GM23338 (cell line): ENCODE results near the gene OR13C4. TPM values are rescaled to one million over a fixed set of nuclear protein-coding genes. Genes with fewer than 3 reads are reported as not detected.

Experiments used
- ATAC-seq: fragments of 200-7000 bp; cut with Tn5 transposase; 3 replicates; pipeline ENCODE4 v1.9.1; 2020
- DNase-seq: peaks from one replicate; pipeline ENCODE4 v3.0.0-alpha.2; 2015; ENCODE audit warnings: low spot score
- H2AFZ ChIP-seq: fragments of 200-600 bp; sonication (generic); 2 replicates; pipeline ENCODE4 v1.8.0; 2016; ENCODE audit warnings: antibody characterized with exemption, mild to moderate bottlenecking, moderate library complexity
- H3F3A ChIP-seq: fragments of 200-600 bp; sonication (generic); replicated peaks from 2 replicates; pipeline ENCODE4 v1.8.0; 2017; ENCODE audit warnings: antibody characterized with exemption, mixed run types, low read depth
- H3K27ac ChIP-seq: fragments of 200-600 bp; sonication (generic); 2 replicates; pipeline ENCODE4 v1.6.1; 2016; ENCODE audit warnings: low read depth
- H3K27me3 ChIP-seq: fragments of 200-600 bp; sonication (generic); 2 replicates; pipeline ENCODE4 v1.8.0; 2016; ENCODE audit warnings: mild to moderate bottlenecking, mixed run types, moderate library complexity; ENCODE audit not compliant: insufficient read depth
- H3K36me3 ChIP-seq: fragments of 200-600 bp; sonication (generic); 2 replicates; pipeline ENCODE4 v1.8.0; 2016; ENCODE audit warnings: mild to moderate bottlenecking; ENCODE audit not compliant: insufficient read depth
- H3K4me1 ChIP-seq: fragments of 200-600 bp; sonication (generic); 2 replicates; pipeline ENCODE4 v1.8.0; 2016; ENCODE audit warnings: mild to moderate bottlenecking, moderate library complexity; ENCODE audit not compliant: insufficient read depth
- H3K4me2 ChIP-seq: fragments of 200-600 bp; sonication (generic); 2 replicates; pipeline ENCODE4 v1.7.1; 2017; ENCODE audit warnings: mixed run types
- H3K4me3 ChIP-seq: fragments of 200-600 bp; sonication (generic); 2 replicates; pipeline ENCODE4 v1.6.1; 2016; ENCODE audit warnings: mixed run types
- H3K79me2 ChIP-seq: fragments of 200-600 bp; sonication (generic); replicated peaks from 2 replicates; pipeline ENCODE4 v1.8.0; 2017; ENCODE audit warnings: mild to moderate bottlenecking; ENCODE audit not compliant: insufficient read depth
- H3K9me2 ChIP-seq: fragments of 200-600 bp; sonication (generic); 2 replicates; pipeline ENCODE4 v1.8.0; 2017; ENCODE audit not compliant: insufficient read depth
- H4K20me1 ChIP-seq: fragments of 200-600 bp; sonication (generic); replicated peaks from 2 replicates; pipeline ENCODE4 v1.8.0; 2017; ENCODE audit warnings: mild to moderate bottlenecking; ENCODE audit not compliant: insufficient read depth
- H3K27ac Mint-ChIP-seq: 2 replicates; pipeline ENCODE4 v1.8.0; 2020; ENCODE audit warnings: inconsistent platforms, mild to moderate bottlenecking, moderate library complexity, mixed read lengths
- H3K27me3 Mint-ChIP-seq: 3 replicates; pipeline ENCODE4 v1.8.0; 2022; ENCODE audit warnings: low read depth, mild to moderate bottlenecking, moderate library complexity, mixed read lengths, inconsistent platforms; ENCODE audit not compliant: insufficient read depth, poor library complexity
- H3K36me3 Mint-ChIP-seq: 3 replicates; pipeline ENCODE4 v1.8.0; 2021; ENCODE audit warnings: low read depth, mild to moderate bottlenecking, inconsistent platforms, moderate library complexity, mixed read lengths
- H3K4me1 Mint-ChIP-seq: 3 replicates; pipeline ENCODE4 v1.8.0; 2020; ENCODE audit warnings: mild to moderate bottlenecking, inconsistent platforms, mixed read lengths
- H3K4me3 Mint-ChIP-seq: 3 replicates; pipeline ENCODE4 v1.8.0; 2021; ENCODE audit warnings: moderate library complexity, mild to moderate bottlenecking, inconsistent platforms, mixed read lengths
- H3K9me3 Mint-ChIP-seq: 3 replicates; pipeline ENCODE4 v1.8.0; 2020; ENCODE audit warnings: moderate library complexity, mild to moderate bottlenecking, inconsistent platforms, mixed read lengths
- CREB1 ChIP-seq: fragments of 250-450 bp; sonication (Bioruptor Pico); IDR thresholded peaks from 2 replicates; pipeline ENCODE4 v1.5.0; 2020; ENCODE audit warnings: low read depth, mild to moderate bottlenecking, moderate library complexity
- CTCF ChIP-seq, 2 experiments: fragments of 200-600 bp in 1 of 2; sonication (generic) in 1 of 2; conservative IDR thresholded peaks; 2 replicates each; pipeline versions ENCODE4 v1.5.1 to v1.6.1; 2016 to 2017; ENCODE audit warnings: antibody characterized with exemption in 2 of 2, low read depth in 2 of 2, mild to moderate bottlenecking in 2 of 2, moderate library complexity in 1 of 2
- EZH2 ChIP-seq: fragments of 200-600 bp; sonication (generic); IDR thresholded peaks from one replicate; pipeline ENCODE4 v1.8.0; 2017; ENCODE audit warnings: antibody characterized with exemption, mild to moderate bottlenecking, low read depth; ENCODE audit not compliant: unreplicated experiment
- EZH2phosphoT487 ChIP-seq: fragments of 200-600 bp; sonication (generic); IDR thresholded peaks from one replicate; pipeline ENCODE4 v1.8.1; 2018; ENCODE audit warnings: antibody characterized with exemption; ENCODE audit not compliant: unreplicated experiment
- JUNB ChIP-seq: IDR thresholded peaks from one replicate; pipeline ENCODE4 v1.6.1; 2016; ENCODE audit warnings: antibody characterized with exemption; ENCODE audit not compliant: unreplicated experiment
- NANOG ChIP-seq: IDR thresholded peaks from 2 replicates; pipeline ENCODE4 v1.6.1; 2016; ENCODE audit warnings: antibody characterized with exemption, borderline replicate concordance
- STAT1 ChIP-seq: IDR thresholded peaks from one replicate; pipeline ENCODE4 v1.6.1; 2016; ENCODE audit warnings: antibody characterized with exemption; ENCODE audit not compliant: unreplicated experiment
- ZNF114 ChIP-seq: fragments of 250-450 bp; sonication (Bioruptor Pico); IDR thresholded peaks from 2 replicates; pipeline ENCODE4 v1.5.0; 2020; ENCODE audit warnings: mild to moderate bottlenecking, moderate library complexity
- ZNF331 ChIP-seq: fragments of 250-450 bp; sonication (Bioruptor Pico); IDR thresholded peaks from 2 replicates; pipeline ENCODE4 v1.5.0; 2020; ENCODE audit warnings: low read depth, mild to moderate bottlenecking, moderate library complexity
- polyA plus RNA-seq: library from polyadenylated mRNA; unstranded; fragments of >200 nt; fragmentation: Nextera tagmentation; extraction: Ambion mirVana; gene quantifications from 2 replicates; pipeline ENCODE4 v1.2.1, GENCODE V29; 2016
- total RNA-seq: library from RNA; depleted of rRNA; stranded (reverse); fragments of >200 nt; shearing (Covaris generic); gene quantifications from 2 replicates; pipeline ENCODE4 v1.2.3, GENCODE V29; 2014
- TF ChIP-seq, protein P1 (sequence below): IDR thresholded peaks from 2 replicates; pipeline ENCODE4 v1.6.1; 2016; ENCODE audit warnings: antibody characterized with exemption
- TF ChIP-seq, protein P2 (sequence below): fragments of 250-450 bp; sonication (Bioruptor Pico); IDR thresholded peaks from 2 replicates; pipeline ENCODE4 v1.5.0; 2020; ENCODE audit warnings: mild to moderate bottlenecking, moderate library complexity

Gene OR13C4
- total and polyA plus RNA-seq, 2 experiments from 2014 or later: not detected

DNA sequence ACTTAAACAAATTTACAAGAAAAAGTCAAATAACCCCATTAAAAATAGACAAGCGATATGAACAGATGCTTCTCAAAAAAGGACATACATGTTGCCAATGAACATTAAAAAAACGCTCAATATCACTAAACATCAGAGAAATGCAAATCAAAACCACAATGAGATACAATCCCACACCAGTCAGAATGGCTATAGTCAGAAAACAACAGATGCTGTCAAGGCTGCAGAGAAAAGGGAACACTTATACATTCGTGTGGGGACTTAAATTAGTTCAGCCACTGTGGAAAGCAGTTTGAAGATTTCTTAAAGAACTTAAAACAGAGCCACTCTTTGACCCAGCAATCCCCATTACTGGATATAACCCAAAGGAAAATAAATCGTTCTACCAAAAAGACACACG lies 12.1 kb downstream of the OR13C4 start (continued):
- TF ChIP-seq, protein P1, sequence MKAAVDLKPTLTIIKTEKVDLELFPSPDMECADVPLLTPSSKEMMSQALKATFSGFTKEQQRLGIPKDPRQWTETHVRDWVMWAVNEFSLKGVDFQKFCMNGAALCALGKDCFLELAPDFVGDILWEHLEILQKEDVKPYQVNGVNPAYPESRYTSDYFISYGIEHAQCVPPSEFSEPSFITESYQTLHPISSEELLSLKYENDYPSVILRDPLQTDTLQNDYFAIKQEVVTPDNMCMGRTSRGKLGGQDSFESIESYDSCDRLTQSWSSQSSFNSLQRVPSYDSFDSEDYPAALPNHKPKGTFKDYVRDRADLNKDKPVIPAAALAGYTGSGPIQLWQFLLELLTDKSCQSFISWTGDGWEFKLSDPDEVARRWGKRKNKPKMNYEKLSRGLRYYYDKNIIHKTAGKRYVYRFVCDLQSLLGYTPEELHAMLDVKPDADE: no peak

DNA sequence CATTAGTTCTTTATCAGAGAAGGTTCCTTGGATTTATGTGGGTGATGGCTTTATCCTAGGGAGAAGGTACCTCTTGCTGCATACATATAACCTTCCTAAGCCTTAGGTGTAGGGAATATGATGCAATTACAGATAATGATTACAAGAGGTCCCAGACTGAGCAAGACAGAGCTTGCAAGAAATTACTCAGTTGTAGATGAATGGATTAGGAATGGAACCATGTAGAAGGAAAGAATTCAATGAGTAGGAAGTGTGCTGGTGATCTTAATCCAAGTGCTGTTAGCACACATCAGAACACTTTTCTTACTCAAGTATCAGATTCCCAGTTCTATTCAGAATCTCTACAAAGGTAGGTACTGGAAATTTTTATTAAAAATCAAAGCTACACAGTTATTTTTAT lies 20.4 kb downstream of the OR13C4 start:
- DNase-seq (no peak), ATAC-seq (no peak)
- Mint-ChIP-seq H3K4me1 (no peaks in the 10 kb centered on the region), H3K9me3 (no peaks in the 10 kb centered on the region), H3K4me3 (no peak overlapping the region), H3K36me3 (no peaks in the 10 kb centered on the region), H3K27me3 (no peaks in the 10 kb centered on the region), H3K27ac (no peak overlapping the region)
- no peaks in the 10 kb centered on the region for H3K36me3 ChIP-seq
- H3K27me3 ChIP-seq: no peaks in the 10 kb centered on the region
- H3K4me3 ChIP-seq: no peak overlapping the region
- H3K9me2 ChIP-seq: no peaks in the 10 kb centered on the region
- H4K20me1 ChIP-seq: no peaks in the 10 kb centered on the region
- H3F3A ChIP-seq: no peaks in the 10 kb centered on the region
- H3K4me1 ChIP-seq: no peaks in the 10 kb centered on the region
- no peak overlapping the region for H2AFZ ChIP-seq
- H3K27ac ChIP-seq: no peak overlapping the region
- TF ChIP-seq STAT1 (no peak), CREB1 (CRISPR knock-in tag) (no peak)
- no peak overlapping the region for H3K4me2 ChIP-seq
- H3K79me2 ChIP-seq: no peaks in the 10 kb centered on the region

DNA sequence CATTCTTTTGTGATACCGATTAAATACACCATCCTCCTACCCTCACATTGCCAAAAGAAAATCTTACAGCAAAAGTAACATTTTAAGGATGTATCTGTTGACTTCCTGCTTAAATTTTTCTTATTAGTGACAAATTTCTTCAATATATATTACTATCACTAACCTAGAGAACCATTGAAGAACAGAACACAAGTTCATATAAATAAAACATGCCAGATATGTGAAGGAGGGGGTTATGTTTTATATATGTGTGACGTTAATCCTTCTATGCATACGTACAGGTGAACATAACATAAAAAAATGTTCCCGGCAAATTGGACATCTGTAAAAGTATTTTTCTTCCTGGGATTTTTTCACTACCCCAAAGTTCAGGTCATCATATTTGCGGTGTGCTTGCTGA lies 23.0 kb downstream of the OR13C4 start, which contains the start of gene OR13F1:
Gene OR13F1, plus strand, starts transcription at position 301 of the 400 bp plus-strand sequence. Its CDS starts 0 bp downstream, at position 301.
- H3K36me3 ChIP-seq: no peaks in the 10 kb centered on the region
- H3K36me3 Mint-ChIP-seq: no peaks in the 10 kb centered on the region
- TF ChIP-seq CREB1 (CRISPR knock-in tag) (no peak), NANOG (no peak), JUNB (no peak), ZNF331 (CRISPR knock-in tag) (no peak), ZNF114 (CRISPR knock-in tag) (no peak), EZH2phosphoT487 (no peak), CTCF (conservative IDR thresholded peaks at IDR 0.05; ENCODE audit: low read depth in 2 of 2) (no peak), EZH2 (no peak)
- TF ChIP-seq, protein P2, sequence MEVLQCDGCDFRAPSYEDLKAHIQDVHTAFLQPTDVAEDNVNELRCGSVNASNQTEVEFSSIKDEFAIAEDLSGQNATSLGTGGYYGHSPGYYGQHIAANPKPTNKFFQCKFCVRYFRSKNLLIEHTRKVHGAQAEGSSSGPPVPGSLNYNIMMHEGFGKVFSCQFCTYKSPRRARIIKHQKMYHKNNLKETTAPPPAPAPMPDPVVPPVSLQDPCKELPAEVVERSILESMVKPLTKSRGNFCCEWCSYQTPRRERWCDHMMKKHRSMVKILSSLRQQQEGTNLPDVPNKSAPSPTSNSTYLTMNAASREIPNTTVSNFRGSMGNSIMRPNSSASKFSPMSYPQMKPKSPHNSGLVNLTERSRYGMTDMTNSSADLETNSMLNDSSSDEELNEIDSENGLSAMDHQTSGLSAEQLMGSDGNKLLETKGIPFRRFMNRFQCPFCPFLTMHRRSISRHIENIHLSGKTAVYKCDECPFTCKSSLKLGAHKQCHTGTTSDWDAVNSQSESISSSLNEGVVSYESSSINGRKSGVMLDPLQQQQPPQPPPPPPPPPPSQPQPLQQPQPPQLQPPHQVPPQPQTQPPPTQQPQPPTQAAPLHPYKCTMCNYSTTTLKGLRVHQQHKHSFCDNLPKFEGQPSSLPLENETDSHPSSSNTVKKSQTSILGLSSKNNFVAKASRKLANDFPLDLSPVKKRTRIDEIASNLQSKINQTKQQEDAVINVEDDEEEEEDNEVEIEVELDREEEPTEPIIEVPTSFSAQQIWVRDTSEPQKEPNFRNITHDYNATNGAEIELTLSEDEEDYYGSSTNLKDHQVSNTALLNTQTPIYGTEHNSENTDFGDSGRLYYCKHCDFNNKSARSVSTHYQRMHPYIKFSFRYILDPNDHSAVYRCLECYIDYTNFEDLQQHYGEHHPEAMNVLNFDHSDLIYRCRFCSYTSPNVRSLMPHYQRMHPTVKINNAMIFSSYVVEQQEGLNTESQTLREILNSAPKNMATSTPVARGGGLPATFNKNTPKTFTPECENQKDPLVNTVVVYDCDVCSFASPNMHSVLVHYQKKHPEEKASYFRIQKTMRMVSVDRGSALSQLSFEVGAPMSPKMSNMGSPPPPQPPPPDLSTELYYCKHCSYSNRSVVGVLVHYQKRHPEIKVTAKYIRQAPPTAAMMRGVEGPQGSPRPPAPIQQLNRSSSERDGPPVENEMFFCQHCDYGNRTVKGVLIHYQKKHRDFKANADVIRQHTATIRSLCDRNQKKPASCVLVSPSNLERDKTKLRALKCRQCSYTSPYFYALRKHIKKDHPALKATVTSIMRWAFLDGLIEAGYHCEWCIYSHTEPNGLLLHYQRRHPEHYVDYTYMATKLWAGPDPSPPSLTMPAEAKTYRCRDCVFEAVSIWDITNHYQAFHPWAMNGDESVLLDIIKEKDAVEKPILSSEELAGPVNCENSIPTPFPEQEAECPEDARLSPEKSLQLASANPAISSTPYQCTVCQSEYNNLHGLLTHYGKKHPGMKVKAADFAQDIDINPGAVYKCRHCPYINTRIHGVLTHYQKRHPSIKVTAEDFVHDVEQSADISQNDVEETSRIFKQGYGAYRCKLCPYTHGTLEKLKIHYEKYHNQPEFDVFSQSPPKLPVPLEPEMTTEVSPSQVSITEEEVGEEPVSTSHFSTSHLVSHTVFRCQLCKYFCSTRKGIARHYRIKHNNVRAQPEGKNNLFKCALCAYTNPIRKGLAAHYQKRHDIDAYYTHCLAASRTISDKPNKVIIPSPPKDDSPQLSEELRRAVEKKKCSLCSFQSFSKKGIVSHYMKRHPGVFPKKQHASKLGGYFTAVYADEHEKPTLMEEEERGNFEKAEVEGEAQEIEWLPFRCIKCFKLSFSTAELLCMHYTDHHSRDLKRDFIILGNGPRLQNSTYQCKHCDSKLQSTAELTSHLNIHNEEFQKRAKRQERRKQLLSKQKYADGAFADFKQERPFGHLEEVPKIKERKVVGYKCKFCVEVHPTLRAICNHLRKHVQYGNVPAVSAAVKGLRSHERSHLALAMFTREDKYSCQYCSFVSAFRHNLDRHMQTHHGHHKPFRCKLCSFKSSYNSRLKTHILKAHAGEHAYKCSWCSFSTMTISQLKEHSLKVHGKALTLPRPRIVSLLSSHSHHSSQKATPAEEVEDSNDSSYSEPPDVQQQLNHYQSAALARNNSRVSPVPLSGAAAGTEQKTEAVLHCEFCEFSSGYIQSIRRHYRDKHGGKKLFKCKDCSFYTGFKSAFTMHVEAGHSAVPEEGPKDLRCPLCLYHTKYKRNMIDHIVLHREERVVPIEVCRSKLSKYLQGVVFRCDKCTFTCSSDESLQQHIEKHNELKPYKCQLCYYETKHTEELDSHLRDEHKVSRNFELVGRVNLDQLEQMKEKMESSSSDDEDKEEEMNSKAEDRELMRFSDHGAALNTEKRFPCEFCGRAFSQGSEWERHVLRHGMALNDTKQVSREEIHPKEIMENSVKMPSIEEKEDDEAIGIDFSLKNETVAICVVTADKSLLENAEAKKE (CRISPR knock-in tag): no peak
- TF ChIP-seq, protein P1: no peak

More for the DNA sequence above, 23.0 kb downstream of the OR13C4 start, which contains the start of gene OR13F1:
- Mint-ChIP-seq H3K4me1 (no peaks in the 10 kb centered on the region), H3K27ac (no peak within 1 kb of the TSS), H3K4me3 (no peak within 1 kb of the TSS), H3K9me3 (no peaks in the 10 kb centered on the region; the same call in 2 of the 3 replicates), H3K27me3 (peaks cover 2% of the 10 kb centered on the region)
- no peaks in the 10 kb centered on the region for H3K9me2 ChIP-seq
- no peaks in the 10 kb centered on the region for H4K20me1 ChIP-seq
- DNase-seq (no peak), ATAC-seq (no peak)
- no peaks in the 10 kb centered on the region for H3F3A ChIP-seq
- no peak within 1 kb of the TSS for H2AFZ ChIP-seq
- H3K79me2 ChIP-seq: no peaks in the 10 kb centered on the region
- no peaks in the 10 kb centered on the region for H3K4me1 ChIP-seq
- no peaks in the 10 kb centered on the region for H3K27me3 ChIP-seq
- no peak within 1 kb of the TSS for H3K27ac ChIP-seq
- no peak within 1 kb of the TSS for H3K4me3 ChIP-seq
- no peak within 1 kb of the TSS for H3K4me2 ChIP-seq
